Keratinocyte (primary cell): ENCODE data around the gene UBR2. TPM values are rescaled to one million over a fixed set of nuclear protein-coding genes. Genes with fewer than 3 reads are reported as not detected.

Experiments
- DNase-seq: peaks from one replicate; pipeline ENCODE4 v3.0.0-alpha.2; 2011; ENCODE audit warnings: low read depth, missing footprints, low spot score
- FAIRE-seq: peaks from 2 replicates; lab custom pipeline; 2011; peaks lifted over from hg19 to GRCh38; lab: Jason Lieb, UNC
- H2AFZ ChIP-seq: 2 replicates; pipeline ENCODE4 v1.6.0; 2012; ENCODE audit warnings: low read length, control low read depth, inconsistent platforms; ENCODE audit not compliant: control insufficient read depth
- H3K27ac ChIP-seq: 2 replicates; pipeline ENCODE4 v1.5.1; 2011; ENCODE audit warnings: low read length; ENCODE audit not compliant: control insufficient read depth, insufficient read depth
- H3K27me3 ChIP-seq: 3 replicates; pipeline ENCODE4 v1.6.0; 2011; ENCODE audit warnings: low read length; ENCODE audit not compliant: control insufficient read depth, insufficient read depth; ENCODE audit errors: extremely low read depth
- H3K36me3 ChIP-seq, 2 experiments: 2 replicates in 1 of 2; 3 replicates in 1 of 2; pipeline ENCODE4 v1.5.1; 2011; ENCODE audit warnings: low read length in 2 of 2, mild to moderate bottlenecking in 1 of 2; ENCODE audit not compliant: control insufficient read depth in 2 of 2, insufficient read depth in 2 of 2; ENCODE audit errors: extremely low read depth in 1 of 2
- H3K4me1 ChIP-seq: 3 replicates; pipeline ENCODE4 v1.5.1; 2011; ENCODE audit warnings: low read length; ENCODE audit not compliant: control insufficient read depth, insufficient read depth; ENCODE audit errors: extremely low read depth
- H3K4me2 ChIP-seq: 3 replicates; pipeline ENCODE4 v1.6.0; 2011; ENCODE audit warnings: low read depth, low read length; ENCODE audit not compliant: control insufficient read depth, insufficient read depth; ENCODE audit errors: extremely low read depth
- H3K4me3 ChIP-seq, 3 experiments: fragments of 200-600 bp in 1 of 3; sonication (generic) in 1 of 3; 2 replicates in 2 of 3; 3 replicates in 1 of 3; pipeline ENCODE4 v1.5.1; 2011 to 2016; ENCODE audit warnings: low read length in 3 of 3, mild to moderate bottlenecking in 3 of 3, control low read depth in 2 of 3, inconsistent platforms in 1 of 3, low read depth in 1 of 3, mixed read lengths in 1 of 3, mixed run types in 1 of 3, moderate library complexity in 1 of 3; ENCODE audit not compliant: control insufficient read depth in 2 of 3, insufficient read depth in 2 of 3; ENCODE audit errors: extremely low read depth in 1 of 3
- H3K79me2 ChIP-seq: 2 replicates; pipeline ENCODE4 v1.6.0; 2012; ENCODE audit warnings: low read length; ENCODE audit not compliant: control insufficient read depth, insufficient read depth
- H3K9ac ChIP-seq: 3 replicates; pipeline ENCODE4 v1.6.0; 2011; ENCODE audit warnings: low read length; ENCODE audit not compliant: control insufficient read depth, insufficient read depth; ENCODE audit errors: extremely low read depth
- H3K9me1 ChIP-seq: 3 replicates; pipeline ENCODE4 v1.6.0; 2011; ENCODE audit warnings: low read length; ENCODE audit not compliant: control insufficient read depth, insufficient read depth; ENCODE audit errors: extremely low read depth
- H3K9me3 ChIP-seq: 2 replicates; pipeline ENCODE4 v1.5.1; 2012; ENCODE audit warnings: low read depth, low read length; ENCODE audit not compliant: control insufficient read depth
- H4K20me1 ChIP-seq: 3 replicates; pipeline ENCODE4 v1.6.0; 2011; ENCODE audit warnings: low read length; ENCODE audit not compliant: control insufficient read depth, insufficient read depth; ENCODE audit errors: extremely low read depth
- EZH2 ChIP-seq: IDR thresholded peaks from one replicate; pipeline ENCODE4 v1.6.1; 2012; ENCODE audit warnings: inconsistent platforms, mild to moderate bottlenecking, low read length, moderate library complexity
- dilution Hi-C: fragments of 300-500 bp; cut with MboI; formaldehyde crosslinking; loops from one replicate; pipeline ENCODE4 v1.7.0; 2020; ENCODE audit warnings: low sequenced_read_pairs; ENCODE audit not compliant: extremely low pct_ligation_motif_present
- polyA plus RNA-seq, 5 experiments: library from polyadenylated mRNA; depleted of rRNA in 3 of 5; stranded (reverse) in 3 of 5; stranded (forward) in 1 of 5; unstranded in 1 of 5; fragments of >200 nt; gene quantifications; 1 replicate in 1 of 5; 2 replicates in 3 of 5; 3 replicates in 1 of 5; pipeline versions ENCODE4 v1.2.1 to v1.2.3, GENCODE V29; 2011 to 2012; ENCODE audit warnings: missing spikeins in 2 of 5, low read depth in 1 of 5, low replicate concordance in 1 of 5
- TF ChIP-seq, protein P1 (sequence below), 3 experiments: IDR thresholded peaks in 1 of 3; conservative IDR thresholded peaks in 1 of 3; optimal IDR thresholded peaks in 1 of 3; 2 replicates in 2 of 3; 3 replicates in 1 of 3; pipeline versions ENCODE3 to v1.5.1; 2011; ENCODE audit warnings: low read length in 3 of 3, mild to moderate bottlenecking in 3 of 3, moderate library complexity in 2 of 3, control low read depth in 1 of 3, inconsistent platforms in 1 of 3; ENCODE audit not compliant: insufficient read depth in 2 of 3; ENCODE audit errors: extremely low read depth in 1 of 3

Gene UBR2
- polyA plus RNA-seq, 1 donor (not counting 4 experiments of a cell fraction or from before 2014, with no cell fraction given): 21.6 TPM

DNA sequence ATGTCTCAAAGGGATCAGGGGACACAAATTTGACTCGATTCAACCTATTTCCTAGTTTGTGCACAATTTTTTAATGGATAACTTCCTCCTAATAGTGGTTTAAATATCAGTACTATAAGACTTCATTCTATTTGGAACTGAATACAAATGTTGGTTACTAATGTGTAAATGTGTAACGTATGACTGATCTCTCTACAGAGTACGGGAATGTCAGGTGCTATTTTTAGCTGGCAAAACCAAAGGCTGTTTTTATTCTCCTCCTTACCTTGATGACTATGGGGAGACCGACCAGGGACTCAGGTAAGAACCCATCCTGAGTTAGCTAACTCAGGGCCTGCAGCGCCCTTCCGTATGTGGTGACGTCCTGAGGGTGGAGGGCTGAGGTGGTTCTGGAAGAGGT lies 125.5 kb downstream of the UBR2 start:
- TF ChIP-seq EZH2: no peak
- TF ChIP-seq, protein P1, sequence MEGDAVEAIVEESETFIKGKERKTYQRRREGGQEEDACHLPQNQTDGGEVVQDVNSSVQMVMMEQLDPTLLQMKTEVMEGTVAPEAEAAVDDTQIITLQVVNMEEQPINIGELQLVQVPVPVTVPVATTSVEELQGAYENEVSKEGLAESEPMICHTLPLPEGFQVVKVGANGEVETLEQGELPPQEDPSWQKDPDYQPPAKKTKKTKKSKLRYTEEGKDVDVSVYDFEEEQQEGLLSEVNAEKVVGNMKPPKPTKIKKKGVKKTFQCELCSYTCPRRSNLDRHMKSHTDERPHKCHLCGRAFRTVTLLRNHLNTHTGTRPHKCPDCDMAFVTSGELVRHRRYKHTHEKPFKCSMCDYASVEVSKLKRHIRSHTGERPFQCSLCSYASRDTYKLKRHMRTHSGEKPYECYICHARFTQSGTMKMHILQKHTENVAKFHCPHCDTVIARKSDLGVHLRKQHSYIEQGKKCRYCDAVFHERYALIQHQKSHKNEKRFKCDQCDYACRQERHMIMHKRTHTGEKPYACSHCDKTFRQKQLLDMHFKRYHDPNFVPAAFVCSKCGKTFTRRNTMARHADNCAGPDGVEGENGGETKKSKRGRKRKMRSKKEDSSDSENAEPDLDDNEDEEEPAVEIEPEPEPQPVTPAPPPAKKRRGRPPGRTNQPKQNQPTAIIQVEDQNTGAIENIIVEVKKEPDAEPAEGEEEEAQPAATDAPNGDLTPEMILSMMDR (optimal IDR thresholded peaks at IDR 0.05 in 1 of 3, IDR thresholded peaks at IDR 0.05 in 1 of 3, conservative IDR thresholded peaks at IDR 0.05 in 1 of 3; ENCODE audit: extremely low read depth in 1 of 3, insufficient read depth in 2 of 3, low read length in 3 of 3): no peak
- H4K20me1 ChIP-seq: no peaks in the 10 kb centered on the region
- H3K4me3 ChIP-seq: no peak overlapping the region
- peaks cover 17 to 39% of the 10 kb centered on the region in 2 experiments for H3K36me3 ChIP-seq
- H3K9me1 ChIP-seq: peaks cover 3% of the 10 kb centered on the region
- FAIRE-seq: no peak
- H3K9ac ChIP-seq: no peak overlapping the region
- H3K79me2 ChIP-seq: no peaks in the 10 kb centered on the region
- no peak overlapping the region for H3K27ac ChIP-seq
- peaks cover 30% of the 10 kb centered on the region for H3K4me1 ChIP-seq
- no peaks in the 10 kb centered on the region for H3K9me3 ChIP-seq
- H3K27me3 ChIP-seq: no peaks in the 10 kb centered on the region
- dilution Hi-C loops: no loop called here
- H2AFZ ChIP-seq: no peak overlapping the region
- DNase-seq: no peak
- H3K4me2 ChIP-seq: no peak overlapping the region

DNA sequence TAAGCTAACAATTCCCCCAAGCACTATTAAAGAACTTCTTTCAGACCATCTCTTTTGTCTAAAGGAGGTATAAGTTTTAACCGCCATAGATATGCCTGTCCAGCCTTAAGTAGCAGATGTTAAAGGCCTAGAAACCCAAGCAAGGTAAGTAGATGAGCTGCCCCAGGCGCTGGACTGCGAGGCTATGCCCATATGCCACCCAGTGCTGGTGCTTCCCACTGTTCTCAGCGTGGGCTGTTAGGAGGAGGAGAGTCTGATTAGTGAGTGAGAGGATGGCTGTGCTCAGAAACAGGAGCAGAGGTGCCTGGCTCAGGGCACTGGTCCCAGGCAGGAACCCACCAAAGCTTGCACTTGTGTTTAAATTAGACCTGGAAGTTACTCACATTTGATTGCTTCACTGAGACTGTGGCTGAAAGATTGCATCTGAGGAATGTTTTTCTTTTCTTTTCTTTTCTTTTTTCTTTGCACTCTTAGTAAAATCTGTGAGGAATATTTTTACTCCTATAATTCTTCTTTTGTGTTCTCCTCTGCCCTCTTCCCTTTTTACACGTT lies 126.4 kb downstream of the UBR2 start:
- TF ChIP-seq, protein P1 (optimal IDR thresholded peaks at IDR 0.05 in 1 of 3, IDR thresholded peaks at IDR 0.05 in 1 of 3, conservative IDR thresholded peaks at IDR 0.05 in 1 of 3; ENCODE audit: extremely low read depth in 1 of 3, insufficient read depth in 2 of 3, low read length in 3 of 3): no peak
- no peak for TF ChIP-seq EZH2
- H3K4me1 ChIP-seq: peaks cover 39% of the 10 kb centered on the region
- peaks cover 21 to 33% of the 10 kb centered on the region in 2 experiments for H3K36me3 ChIP-seq
- H3K9ac ChIP-seq: no peak overlapping the region
- dilution Hi-C loops: no loop called here
- FAIRE-seq: no peak
- H2AFZ ChIP-seq: no peak overlapping the region
- H3K9me3 ChIP-seq: no peaks in the 10 kb centered on the region
- DNase-seq: no peak
- no peak overlapping the region for H3K4me3 ChIP-seq
- H4K20me1 ChIP-seq: no peaks in the 10 kb centered on the region
- no peak overlapping the region for H3K27ac ChIP-seq
- no peaks in the 10 kb centered on the region for H3K27me3 ChIP-seq
- H3K9me1 ChIP-seq: peaks cover 3% of the 10 kb centered on the region
- H3K79me2 ChIP-seq: no peaks in the 10 kb centered on the region
- no peak overlapping the region for H3K4me2 ChIP-seq
